ENCODE results near the gene SRCAP. TPM values are rescaled to one million over a fixed set of nuclear protein-coding genes. Genes with fewer than 3 reads are reported as not detected.

The SRCAP gene
- total and polyA plus RNA-seq, 2 of the 8 experiments (the other 6 are each of a cell fraction or from before 2014, with no cell fraction given), result 5.5 to 54.3 TPM

DNA sequence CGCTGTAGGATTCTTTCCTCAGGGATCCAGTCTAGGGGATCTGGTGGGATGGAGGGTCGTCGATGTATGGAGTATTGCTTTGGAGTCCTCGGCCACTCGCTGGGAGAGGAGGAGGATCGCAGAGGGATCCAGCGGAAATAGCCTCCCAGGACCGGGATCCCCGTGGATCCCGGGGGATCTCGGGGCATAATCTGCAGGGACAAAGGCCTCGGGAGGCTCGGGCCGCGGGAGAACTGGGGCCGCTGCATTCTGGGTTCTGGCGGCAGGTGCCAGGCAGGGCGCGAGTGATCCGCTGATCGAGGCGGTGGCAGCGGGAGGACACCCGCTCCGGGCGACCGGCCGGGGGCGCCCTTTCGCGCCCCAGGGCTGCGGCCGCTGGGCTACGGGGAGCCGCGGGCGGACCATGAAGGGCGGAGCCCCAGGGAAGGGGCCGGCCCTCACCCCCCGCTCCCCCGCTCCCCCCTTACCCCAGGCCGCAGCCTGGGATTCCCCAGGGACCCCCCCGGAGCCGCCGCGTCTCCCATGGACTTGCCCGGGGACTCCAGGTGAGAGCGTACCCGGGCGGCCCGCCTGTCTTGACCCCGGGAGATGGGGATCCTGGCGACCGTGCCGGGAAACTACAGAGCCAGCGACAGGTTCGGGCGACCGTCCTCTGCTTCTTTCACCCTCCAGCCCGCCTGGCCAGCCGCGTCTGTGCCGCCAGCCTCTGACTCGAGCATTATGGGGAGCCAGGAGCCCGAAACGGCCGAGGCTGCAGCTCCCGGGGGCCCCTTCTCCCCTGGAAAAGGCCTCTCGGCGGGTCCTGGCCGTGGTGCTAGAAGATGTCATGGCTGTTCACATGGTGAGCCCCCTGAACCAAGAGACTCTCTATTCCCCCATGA lies 47.6 kb upstream of the SRCAP start (continued):
- TF ChIP-seq KDM4A (IDR thresholded peaks at IDR 0.05; ENCODE audit: low read depth, low read length, severe bottlenecking) (peak; percentile 52), POLR2A (IDR thresholded peaks at IDR 0.05; ENCODE audit: control extremely low read depth in 1 of 2, low read depth in 2 of 2, low read length in 2 of 2) (peak in 1 of 2 experiments; percentile 54; a peak in 1 of 3 replicates), HDAC2 (IDR thresholded peaks at IDR 0.05; ENCODE audit: borderline replicate concordance in 1 of 2, low read depth in 2 of 2, low read length in 2 of 2) (peak in 1 of 2 experiments; percentile 38; a peak in 1 of 4 replicates), CBX8 (IDR thresholded peaks at IDR 0.05; ENCODE audit: borderline replicate concordance, low read depth, low read length) (no peak), NANOG (IDR thresholded peaks at IDR 0.05; ENCODE audit: insufficient read depth, low read depth, low read length, poor library complexity, severe bottlenecking) (no peak), TAF7 (optimal IDR thresholded peaks at IDR 0.05; ENCODE audit: borderline replicate concordance, low read depth, low read length) (peak; percentile 73), TEAD4 (IDR thresholded peaks at IDR 0.05; ENCODE audit: low read depth, low read length) (no peak), SP2 (IDR thresholded peaks at IDR 0.05; ENCODE audit: low read length) (no peak), MAX (IDR thresholded peaks at IDR 0.05) (0 out of 2 replicates have a peak, but pooled peaks have one; percentile 37), TBP (IDR thresholded peaks at IDR 0.05; ENCODE audit: low read depth, low read length) (no peak), RBBP5 (IDR thresholded peaks at IDR 0.05; ENCODE audit: borderline replicate concordance, low read depth, low read length) (peak; percentile 52; the same call in 1 of the 2 replicates), ASH2L (IDR thresholded peaks at IDR 0.05; ENCODE audit: low read length) (peak; percentile 53), TAF1 (IDR thresholded peaks at IDR 0.05; ENCODE audit: low read depth, low read length) (no peak), BCL11A (IDR thresholded peaks at IDR 0.05; ENCODE audit: low read depth in 2 of 2, low read length in 2 of 2) (no peak), YY1 (IDR thresholded peaks at IDR 0.05; ENCODE audit: low read depth, low read length) (no peak), CHD1 (IDR thresholded peaks at IDR 0.05; ENCODE audit: low read depth, low read length) (no peak), RAD21 (IDR thresholded peaks at IDR 0.05 in 1 of 2, conservative IDR thresholded peaks at IDR 0.05 in 1 of 2; ENCODE audit: low read depth in 2 of 2, low read length in 2 of 2) (peak in 1 of 2 experiments; percentile 45; a peak in 2 of 4 replicates), KDM1A (IDR thresholded peaks at IDR 0.05; ENCODE audit: borderline replicate concordance, low read length) (no peak)
- TF ChIP-seq, protein P1, sequence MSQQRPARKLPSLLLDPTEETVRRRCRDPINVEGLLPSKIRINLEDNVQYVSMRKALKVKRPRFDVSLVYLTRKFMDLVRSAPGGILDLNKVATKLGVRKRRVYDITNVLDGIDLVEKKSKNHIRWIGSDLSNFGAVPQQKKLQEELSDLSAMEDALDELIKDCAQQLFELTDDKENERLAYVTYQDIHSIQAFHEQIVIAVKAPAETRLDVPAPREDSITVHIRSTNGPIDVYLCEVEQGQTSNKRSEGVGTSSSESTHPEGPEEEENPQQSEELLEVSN (IDR thresholded peaks at IDR 0.05), result 0 out of 2 replicates have a peak, but pooled peaks have one; percentile 24
- TF ChIP-seq, protein P2, sequence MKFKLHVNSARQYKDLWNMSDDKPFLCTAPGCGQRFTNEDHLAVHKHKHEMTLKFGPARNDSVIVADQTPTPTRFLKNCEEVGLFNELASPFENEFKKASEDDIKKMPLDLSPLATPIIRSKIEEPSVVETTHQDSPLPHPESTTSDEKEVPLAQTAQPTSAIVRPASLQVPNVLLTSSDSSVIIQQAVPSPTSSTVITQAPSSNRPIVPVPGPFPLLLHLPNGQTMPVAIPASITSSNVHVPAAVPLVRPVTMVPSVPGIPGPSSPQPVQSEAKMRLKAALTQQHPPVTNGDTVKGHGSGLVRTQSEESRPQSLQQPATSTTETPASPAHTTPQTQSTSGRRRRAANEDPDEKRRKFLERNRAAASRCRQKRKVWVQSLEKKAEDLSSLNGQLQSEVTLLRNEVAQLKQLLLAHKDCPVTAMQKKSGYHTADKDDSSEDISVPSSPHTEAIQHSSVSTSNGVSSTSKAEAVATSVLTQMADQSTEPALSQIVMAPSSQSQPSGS (IDR thresholded peaks at IDR 0.05; ENCODE audit: low read length), result peak; percentile 30; the same call in 1 of the 2 replicates

Data from H1 (cell line).